Middle frontal gyrus (tissue), 1 donor: ENCODE measurements around the gene ATRIP.

ENCODE experiments used
- DNase-seq: peaks from one replicate; pipeline ENCODE4 v3.0.0-alpha.2; 2015; ENCODE audit warnings: low spot score; ENCODE audit errors: extremely low spot score

The ATRIP gene

DNA sequence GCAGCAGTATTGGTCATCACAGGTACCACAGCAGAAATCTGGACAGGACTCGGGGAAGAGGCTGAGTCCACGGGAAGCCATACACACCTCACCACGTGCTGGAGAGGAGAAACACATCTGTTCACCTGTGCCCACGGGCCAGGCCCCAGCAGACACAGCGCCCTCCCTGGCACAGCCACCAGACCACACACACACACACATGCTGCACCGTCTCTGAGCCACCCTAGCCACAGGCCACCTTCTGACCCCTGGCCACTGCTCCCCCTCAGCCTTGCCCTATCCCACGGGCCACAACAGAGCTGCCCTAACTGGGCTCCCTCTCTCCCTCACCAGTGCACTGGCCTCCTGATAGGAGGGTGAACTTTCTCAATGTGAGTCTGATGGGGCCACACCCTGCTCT is 54.7 kb downstream of the ATRIP start:
- no peak for DNase-seq

- no peak for DNase-seq
Observed at GRCh38 chr3:48502121-48502520, 55.6 kb downstream of the ATRIP start.

- DNase-seq: no peak
Observed at GRCh38 chr3:48502728-48503168, 56.2 kb downstream of the ATRIP start.

- no peak for DNase-seq
Observed at GRCh38 chr3:48503401-48504050, 57.0 kb downstream of the ATRIP start.

DNA sequence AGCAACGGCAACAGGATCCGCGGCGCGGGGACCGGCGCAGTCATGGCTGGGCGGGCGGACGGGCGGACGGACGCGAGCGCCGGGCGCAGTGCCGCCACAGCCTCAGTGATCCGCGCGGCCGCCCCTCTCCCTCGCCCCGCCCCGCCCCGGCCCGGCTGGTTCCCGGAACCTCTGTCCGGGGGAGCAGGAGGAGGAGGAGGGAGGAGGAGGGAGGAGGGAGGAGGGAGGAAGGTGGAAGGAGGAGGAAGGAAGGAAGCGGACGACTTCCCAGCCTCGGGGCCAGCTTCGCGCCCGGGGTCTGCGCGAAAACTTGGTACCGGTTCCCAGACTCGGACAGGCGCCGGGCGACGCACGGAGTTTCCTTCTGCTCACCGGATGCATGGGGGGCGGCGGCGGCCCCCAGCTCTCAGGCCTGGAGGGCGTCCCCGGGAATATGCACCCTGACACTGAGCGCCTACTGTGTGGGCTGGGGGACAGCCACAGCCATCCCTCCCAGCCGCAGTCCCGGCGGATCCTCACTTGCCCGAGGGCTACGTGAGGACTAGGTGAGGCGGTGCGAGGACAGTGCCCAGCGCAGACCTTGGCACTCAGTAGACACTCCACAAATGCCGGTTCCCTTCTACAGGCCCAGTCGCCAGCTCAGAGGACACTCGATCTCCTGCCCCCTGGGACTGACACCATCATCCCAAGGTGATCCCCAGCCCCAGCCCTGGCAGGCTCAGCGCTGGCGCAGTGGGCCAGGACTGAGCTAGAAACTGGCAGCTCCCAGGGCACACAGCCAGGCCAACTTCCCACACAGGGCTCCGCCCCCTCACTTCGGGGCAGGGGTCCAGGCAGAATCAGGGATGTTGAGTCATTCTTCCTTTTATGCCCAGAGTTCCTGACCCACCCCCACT is 57.8 kb downstream of the ATRIP start, which contains the start of gene SHISA5:
SHISA5 (minus strand) TSS at position 124 of the 896 bp plus-strand sequence; CDS start at position 44, 80 bp downstream.
- DNase-seq: no peak

DNA sequence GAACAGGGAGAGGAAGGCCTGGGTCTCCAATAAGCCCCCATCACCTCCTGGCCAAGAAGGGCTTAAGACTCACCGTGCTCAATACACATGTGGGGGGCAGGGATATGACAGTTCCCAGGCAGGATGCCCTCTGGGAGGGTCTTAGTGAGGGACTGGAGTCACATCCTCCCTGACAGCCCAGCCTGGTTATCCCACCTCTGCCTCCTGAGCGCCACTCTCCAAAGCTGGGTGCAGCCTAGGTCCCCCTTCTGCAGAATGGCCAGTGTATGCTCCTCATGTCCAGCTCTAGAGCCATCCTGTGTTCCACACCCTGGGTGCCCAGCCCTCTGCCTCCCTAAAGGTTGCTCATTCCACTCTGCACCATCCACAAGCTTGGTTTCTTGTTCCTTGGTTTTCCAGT is 58.6 kb downstream of the ATRIP start:
- DNase-seq: no peak

DNA sequence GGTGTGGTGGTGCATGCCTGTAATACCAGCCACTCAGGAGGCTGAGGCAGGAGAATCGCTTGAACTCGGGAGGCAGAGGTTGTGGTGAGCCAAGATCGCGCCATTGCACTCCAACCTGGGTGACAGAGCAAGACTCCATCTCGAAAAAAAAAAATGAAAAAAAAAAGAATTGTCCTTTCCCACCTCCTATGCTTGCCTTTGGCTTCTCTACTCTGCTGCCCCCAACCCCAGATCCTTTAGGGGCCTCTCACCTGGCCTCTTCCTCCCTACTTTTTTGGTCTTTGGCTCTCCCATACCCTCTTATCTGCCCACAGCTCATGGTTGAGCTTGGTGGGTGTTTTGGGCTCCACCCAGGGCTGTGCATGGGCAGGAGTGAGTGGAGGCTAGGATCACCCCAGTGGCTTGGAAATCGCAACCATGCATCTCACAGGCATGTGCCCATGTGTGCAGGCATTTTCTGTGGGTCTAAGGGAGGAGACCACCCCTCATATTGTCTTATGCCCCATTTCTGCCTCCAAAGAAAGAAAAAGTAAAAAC is 59.5 kb downstream of the ATRIP start:
- no peak for DNase-seq

DNA sequence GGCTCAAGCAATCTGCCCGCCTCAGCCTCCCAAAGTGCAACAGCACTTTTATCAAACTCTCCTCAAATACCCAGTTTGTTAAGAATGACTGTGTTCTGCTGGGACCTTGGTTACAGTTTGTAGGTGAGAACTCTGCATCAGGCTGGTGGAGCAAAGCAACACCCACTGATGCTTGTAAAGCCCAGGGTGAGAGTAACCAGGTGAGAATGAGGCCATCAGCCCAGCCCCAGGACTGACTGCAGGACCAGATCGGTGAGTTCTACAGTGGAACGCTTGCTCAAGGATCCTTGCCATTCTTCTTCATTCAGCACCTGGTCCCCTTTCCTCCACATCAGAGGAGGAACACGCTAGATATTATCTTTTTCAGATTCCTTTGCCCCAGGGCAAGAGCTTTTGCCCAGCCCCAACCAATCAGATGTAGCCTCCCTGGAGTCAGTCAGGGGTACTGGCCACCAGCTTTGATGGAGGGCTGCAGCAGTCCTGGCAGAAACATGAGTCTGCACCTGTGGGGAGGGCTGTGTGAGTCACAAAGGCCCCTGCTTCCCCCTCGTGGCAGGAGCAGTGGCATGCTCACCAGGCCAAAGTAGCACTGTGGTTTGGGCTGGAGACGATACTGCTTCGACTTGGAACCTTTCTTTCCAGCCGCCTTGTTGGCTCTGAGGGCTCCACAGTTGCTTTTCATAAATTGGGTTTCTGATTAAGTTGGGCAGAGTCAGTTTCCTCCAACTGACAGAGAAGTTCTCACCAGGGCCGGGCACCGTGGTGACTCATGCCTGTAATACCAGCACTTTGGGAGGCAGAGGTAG is 60.9 kb downstream of the ATRIP start:
- no peak for DNase-seq

GRCh38 chr3:48511551-48511950 is 65.0 kb downstream of the ATRIP start:
- no peak for DNase-seq

- no peak for DNase-seq
Observed at GRCh38 chr3:48514431-48515227, 68.1 kb downstream of the ATRIP start.
